NOMO-1 (cell line): ENCODE measurements around the gene TMEM33.

Experiments
- DNase-seq, 2 experiments: peaks; one replicate each; lab custom pipeline; 2025; ENCODE audit not compliant: unreplicated experiment in 2 of 2; lab: John Stamatoyannopoulos, UW

TMEM33 gene

GRCh38 chr4:41939016-41939626 lies 3.9 kb downstream of the TMEM33 start:
- peak; percentile 52 to 91 for DNase-seq

- DNase-seq, result no peak
Observed at GRCh38 chr4:41940834-41941233, 5.6 kb downstream of the TMEM33 start.

DNA sequence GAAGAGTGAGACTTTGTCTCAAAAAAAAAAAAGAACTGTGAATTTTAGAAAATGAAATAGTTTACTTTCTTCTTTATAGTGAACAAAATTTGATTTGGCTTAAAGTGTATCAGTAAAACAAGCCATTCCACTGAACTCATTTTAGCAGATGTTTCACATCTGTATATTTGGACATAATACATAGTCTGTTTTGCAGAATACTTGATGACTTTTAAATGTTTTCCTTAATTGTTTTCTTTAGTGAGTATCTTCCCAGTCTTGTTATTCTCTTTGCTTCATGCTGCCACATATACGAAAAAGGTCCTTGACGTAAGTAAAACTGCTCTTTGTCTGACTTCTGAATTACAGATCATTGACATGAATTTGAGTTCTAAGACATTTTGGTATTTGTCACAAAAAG lies 8.3 kb downstream of the TMEM33 start:
- DNase-seq, result no peak

GRCh38 chr4:41944089-41944488 lies 8.9 kb downstream of the TMEM33 start:
- no peak for DNase-seq

DNA sequence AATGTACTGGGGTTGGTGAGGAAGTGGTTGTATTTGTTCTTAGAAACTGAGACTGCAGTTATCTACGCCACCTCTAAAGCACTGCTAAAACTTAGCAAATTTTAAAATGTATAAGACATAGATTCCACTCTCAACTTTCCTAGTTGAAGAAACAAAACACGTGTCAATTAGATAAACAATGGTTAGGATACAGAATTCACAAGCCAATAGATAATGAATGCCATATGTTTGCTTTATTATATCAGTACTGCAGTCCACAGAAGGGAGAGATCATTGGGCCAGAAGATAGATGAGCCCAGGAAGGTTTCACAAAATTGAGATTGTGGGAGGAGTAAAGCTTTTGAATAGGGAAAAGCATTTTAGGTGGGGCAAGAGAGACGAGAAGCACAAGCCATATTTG lies 14.3 kb downstream of the TMEM33 start:
- DNase-seq, result no peak

- DNase-seq, result peak in 1 of 2 experiments; percentile 21
Observed at GRCh38 chr4:41957634-41958033, 22.4 kb downstream of the TMEM33 start.

DNA sequence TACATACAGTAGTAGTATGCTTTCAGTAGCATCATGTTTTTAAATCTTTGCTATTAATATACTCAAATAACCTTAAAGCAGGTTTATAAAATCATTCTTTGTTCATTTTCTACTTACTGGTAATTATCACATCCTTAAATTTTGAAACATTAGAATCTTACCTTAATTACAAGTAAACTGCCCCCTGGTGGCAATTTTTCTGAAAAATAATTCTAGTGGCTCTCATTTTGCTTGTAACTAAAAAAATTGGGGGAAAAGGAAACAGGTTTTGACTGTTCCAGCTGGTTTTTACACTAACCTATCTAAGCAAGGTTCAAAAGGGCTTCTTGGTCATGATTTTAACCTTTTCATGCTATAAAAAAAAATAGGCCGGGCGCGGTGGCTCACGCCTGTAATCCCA lies 27.9 kb downstream of the TMEM33 start:
- DNase-seq, result peak in 1 of 2 experiments; percentile 11

- DNase-seq, result no peak
Observed at GRCh38 chr4:41964401-41964800, 29.2 kb downstream of the TMEM33 start.

DNA sequence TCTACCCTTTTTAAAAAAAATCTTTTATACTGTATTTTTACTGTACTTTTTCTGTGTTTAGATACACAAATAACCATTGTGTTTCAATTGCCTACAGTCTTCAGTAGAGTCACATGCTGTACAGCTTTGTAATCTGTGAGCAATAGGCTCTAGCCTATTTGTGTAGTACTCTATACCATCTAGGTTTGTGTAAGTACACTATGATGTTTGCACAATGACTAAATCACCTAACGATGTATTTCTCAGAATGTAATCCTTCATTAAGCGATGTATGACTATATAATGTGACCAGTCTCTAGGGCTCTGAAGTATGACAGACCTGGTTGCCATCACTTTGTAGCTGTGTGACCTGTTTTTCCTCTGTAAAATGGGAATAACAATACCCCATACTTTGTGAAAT lies 32.2 kb downstream of the TMEM33 start:
- DNase-seq, result no peak

- no peak for DNase-seq
Observed at GRCh38 chr4:41969671-41970070, 34.4 kb downstream of the TMEM33 start.

- no peak for DNase-seq
Observed at GRCh38 chr4:41975341-41975740, 40.1 kb downstream of the TMEM33 start.

DNA sequence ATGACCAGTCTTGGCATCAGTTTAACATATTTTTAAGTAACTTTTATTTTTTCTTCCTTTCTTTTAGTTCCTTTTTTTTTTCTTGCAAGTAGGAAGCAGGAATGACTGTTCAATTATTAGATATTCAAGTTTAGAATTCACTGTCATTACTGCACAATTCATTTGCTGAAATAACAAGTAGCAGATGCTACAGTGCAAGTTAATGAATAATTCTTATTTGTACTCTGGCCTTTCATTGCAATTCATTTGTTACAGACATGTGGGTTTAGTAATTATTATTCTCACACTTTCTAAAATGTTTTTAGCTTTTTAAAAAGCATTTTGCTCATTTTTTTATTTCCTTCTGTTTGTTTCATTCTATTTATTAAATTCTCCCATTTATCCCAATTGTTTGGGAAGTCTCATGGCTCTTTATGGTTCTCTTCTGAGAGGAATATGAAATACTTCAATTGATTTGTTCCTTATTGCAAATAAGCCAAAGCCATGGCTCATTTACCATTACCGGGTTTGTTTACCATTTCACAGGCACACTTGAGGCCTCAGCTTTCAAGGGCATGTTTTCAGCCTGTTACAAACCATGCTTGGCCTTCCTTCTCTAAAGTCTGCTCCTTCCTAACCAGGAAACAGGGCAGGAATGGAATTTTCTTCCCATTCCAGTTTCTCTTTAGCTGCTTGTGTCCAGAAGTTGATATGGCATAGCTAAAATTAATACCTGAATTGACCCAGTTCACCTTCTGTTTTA lies 41.7 kb downstream of the TMEM33 start:
- DNase-seq, result no peak

GRCh38 chr4:41977709-41978108 lies 42.5 kb downstream of the TMEM33 start:
- peak in 1 of 2 experiments; percentile 20 for DNase-seq

DNA sequence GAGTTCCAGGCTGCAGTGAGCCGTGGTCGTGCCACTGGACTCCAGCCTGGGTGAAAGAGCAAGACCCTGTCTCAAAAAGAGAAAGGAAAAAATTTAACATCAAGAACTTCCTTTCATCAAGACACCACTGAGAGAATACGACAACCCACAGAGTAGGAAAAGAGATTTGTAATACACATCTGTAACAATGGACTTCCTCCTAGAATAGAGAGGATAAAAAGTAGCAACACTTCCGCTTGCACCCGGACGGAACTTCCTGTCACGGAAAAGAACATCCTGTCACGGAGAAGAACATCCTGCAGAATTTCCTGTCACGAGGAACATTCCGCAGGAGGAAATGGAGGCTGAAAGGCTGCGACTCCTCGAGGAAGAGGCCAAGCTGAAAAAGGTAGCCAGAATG lies 46.2 kb downstream of the TMEM33 start, which contains the start of gene DCAF4L1:
TSS of gene DCAF4L1 (plus strand) at position 301 of the 400 bp plus-strand sequence. CDS start at position 338, 37 bp downstream.
- DNase-seq, result no peak

- DNase-seq, result no peak
Observed at GRCh38 chr4:41982716-41983115, 47.5 kb downstream of the TMEM33 start.

GRCh38 chr4:41985151-41985550 lies 49.9 kb downstream of the TMEM33 start:
- DNase-seq, result no peak

DNA sequence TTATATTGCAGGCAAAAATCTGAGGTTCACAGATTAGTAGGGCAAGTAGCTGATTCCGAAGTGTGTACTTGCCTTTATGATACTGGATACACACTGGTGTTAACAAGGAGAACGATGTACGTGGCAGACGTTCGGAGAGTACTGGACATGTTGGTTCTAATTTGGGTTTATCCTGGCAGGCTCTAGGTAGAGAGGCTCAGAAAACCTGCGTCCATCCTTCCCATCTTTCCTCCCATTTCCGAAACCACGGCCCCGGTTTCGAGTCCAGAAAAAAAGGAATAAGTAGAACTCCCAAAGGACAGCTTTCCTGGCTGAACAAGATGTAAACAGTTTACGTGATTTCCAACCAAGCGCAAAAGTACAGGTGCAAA lies 54.8 kb downstream of the TMEM33 start:
- DNase-seq, result no peak

GRCh38 chr4:41990365-41991111 lies 55.3 kb downstream of the TMEM33 start, which contains the start of gene SLC30A9:
Gene SLC30A9 (plus strand): TSS chr4:41990530. CDS start chr4:41990652, 122 bp downstream.
- DNase-seq, result peak; percentile 88 to 92

DNA sequence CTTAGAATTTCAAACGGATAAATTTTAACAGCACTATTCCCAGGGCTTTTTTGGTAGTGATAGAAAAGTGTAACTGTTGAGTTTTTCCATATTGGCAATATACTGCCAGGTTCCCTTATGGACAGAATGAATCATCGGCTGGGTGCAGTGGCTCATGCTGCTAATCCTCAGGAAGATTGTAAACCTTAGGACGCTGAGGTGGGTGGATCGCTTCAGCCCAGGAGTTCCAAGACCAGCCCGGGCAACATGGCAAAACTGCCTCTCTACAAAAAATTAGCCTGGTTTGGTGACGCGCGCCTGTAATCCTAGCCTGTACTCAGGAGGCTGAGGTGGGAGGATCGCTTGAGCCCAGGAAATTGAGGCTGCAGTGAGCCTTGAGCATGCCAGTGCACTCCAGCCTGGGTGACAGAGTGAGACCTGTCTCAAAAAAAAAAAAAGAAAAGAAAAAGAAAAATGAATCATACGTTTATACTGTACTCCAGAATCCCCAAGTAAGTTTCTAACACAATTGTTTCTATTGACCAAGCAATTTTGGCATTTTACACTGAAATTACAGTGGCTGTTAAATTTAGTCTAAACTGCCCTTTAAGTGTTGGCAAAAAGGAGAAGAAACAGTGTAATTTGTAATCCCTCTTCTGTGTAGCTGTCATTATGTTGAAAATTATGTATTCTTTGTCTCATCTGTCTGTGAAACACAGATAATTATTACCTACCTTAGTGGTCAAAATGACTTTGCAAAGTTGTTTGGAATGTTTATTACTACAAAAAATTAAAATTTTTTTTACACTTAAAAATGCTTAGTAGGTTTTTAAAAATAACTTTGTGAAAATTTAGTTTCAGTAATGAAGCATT lies 56.9 kb downstream of the TMEM33 start:
- peak in 1 of 2 experiments; percentile 13 for DNase-seq

DNA sequence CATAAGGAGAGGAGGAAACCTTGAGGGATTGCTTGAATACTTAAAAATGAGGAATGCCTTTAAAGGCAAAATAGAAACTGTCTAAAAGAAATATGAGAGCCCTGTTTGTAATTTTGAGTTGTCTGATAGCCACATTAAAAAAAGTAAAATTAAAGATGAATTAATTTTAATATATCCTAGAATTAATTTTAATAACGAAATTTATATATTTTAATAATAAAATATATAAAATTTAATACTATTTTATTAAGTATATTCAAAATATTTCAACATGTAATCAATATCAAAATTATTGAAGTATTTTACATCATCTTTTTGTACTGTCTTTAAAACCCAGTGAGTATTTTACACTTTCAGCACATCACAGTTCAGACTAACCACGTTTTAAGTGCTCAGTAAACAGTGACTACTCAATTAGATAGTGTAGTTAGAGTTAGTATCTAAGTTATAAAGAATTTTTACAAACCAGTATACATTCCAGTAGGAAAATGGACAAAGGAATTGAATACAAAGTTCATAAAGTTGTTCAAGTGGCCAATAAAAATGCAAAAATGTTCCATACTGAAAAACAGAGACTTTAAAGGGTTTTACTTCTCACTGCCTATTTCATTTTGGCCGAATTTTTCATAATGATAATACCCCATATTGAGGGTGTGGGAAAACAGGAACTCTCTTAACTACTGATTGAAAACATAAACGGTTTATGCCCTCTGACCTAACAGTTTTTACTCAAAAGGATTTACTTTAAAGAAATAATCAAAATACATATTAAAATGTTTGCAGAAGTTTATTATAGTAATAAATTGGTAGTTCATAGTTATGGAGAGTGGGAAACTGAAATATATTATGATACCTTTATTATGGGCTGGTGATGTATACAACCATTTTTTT lies 58.0 kb downstream of the TMEM33 start:
- no peak for DNase-seq
